ENCODE data around the gene PARD3B.

DNA sequence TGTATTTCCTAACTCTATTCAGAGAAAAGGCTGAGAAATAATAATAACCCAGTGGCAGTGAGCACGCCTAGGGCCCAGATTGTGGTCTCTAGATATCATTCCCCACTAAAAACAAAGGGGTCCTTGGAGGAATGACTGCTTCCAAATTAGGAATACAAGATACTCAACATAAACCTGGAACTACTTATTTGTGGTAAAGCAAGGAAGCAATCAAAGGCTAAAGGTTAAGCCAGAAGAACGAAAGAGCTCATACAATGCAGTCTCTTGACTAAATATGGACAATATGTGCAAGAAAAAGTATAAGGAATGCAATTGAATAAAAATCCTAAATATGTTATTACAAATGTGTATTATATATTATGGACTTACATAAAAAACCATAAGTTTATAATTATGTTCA is 883.5 kb downstream of the PARD3B start:
- no peak for TF ChIP-seq TCF12 (IDR thresholded peaks at IDR 0.05; ENCODE audit: low read depth, low read length)
- no peak for TF ChIP-seq EP300 (IDR thresholded peaks at IDR 0.05; ENCODE audit: borderline replicate concordance in 1 of 2, low read depth in 2 of 2, low read length in 2 of 2)
- TF ChIP-seq HDAC2 (IDR thresholded peaks at IDR 0.05; ENCODE audit: borderline replicate concordance in 1 of 2, low read depth in 2 of 2, low read length in 2 of 2) = no peak
- TF ChIP-seq POLR2A (IDR thresholded peaks at IDR 0.05; ENCODE audit: control extremely low read depth in 1 of 2, low read depth in 2 of 2, low read length in 2 of 2) = no peak
- TF ChIP-seq FOSL1 (IDR thresholded peaks at IDR 0.05; ENCODE audit: insufficient read depth, low read depth, low read length) = no peak
- TF ChIP-seq, protein P1, sequence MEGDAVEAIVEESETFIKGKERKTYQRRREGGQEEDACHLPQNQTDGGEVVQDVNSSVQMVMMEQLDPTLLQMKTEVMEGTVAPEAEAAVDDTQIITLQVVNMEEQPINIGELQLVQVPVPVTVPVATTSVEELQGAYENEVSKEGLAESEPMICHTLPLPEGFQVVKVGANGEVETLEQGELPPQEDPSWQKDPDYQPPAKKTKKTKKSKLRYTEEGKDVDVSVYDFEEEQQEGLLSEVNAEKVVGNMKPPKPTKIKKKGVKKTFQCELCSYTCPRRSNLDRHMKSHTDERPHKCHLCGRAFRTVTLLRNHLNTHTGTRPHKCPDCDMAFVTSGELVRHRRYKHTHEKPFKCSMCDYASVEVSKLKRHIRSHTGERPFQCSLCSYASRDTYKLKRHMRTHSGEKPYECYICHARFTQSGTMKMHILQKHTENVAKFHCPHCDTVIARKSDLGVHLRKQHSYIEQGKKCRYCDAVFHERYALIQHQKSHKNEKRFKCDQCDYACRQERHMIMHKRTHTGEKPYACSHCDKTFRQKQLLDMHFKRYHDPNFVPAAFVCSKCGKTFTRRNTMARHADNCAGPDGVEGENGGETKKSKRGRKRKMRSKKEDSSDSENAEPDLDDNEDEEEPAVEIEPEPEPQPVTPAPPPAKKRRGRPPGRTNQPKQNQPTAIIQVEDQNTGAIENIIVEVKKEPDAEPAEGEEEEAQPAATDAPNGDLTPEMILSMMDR (IDR thresholded peaks at IDR 0.05; ENCODE audit: control extremely low read depth in 1 of 3, insufficient read depth in 1 of 3, low read depth in 1 of 3, low read length in 3 of 3) = no peak
- TF ChIP-seq YY1 (IDR thresholded peaks at IDR 0.05; ENCODE audit: low read depth, low read length) = no peak
- TF ChIP-seq RAD21 (IDR thresholded peaks at IDR 0.05 in 1 of 2, conservative IDR thresholded peaks at IDR 0.05 in 1 of 2; ENCODE audit: low read depth in 2 of 2, low read length in 2 of 2) = no peak
- TF ChIP-seq TBP (IDR thresholded peaks at IDR 0.05; ENCODE audit: low read depth, low read length) = no peak
- TF ChIP-seq GABPA (IDR thresholded peaks at IDR 0.05; ENCODE audit: borderline replicate concordance, insufficient read depth, low read length) = no peak
- TF ChIP-seq, protein P2, sequence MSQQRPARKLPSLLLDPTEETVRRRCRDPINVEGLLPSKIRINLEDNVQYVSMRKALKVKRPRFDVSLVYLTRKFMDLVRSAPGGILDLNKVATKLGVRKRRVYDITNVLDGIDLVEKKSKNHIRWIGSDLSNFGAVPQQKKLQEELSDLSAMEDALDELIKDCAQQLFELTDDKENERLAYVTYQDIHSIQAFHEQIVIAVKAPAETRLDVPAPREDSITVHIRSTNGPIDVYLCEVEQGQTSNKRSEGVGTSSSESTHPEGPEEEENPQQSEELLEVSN (IDR thresholded peaks at IDR 0.05) = no peak
- no peak for TF ChIP-seq POLR2AphosphoS5 (IDR thresholded peaks at IDR 0.05; ENCODE audit: low read depth, low read length)
- no peak for TF ChIP-seq PHF8 (conservative IDR thresholded peaks at IDR 0.05; ENCODE audit: low read depth, low read length)
- no peak for TF ChIP-seq CEBPB (IDR thresholded peaks at IDR 0.05; ENCODE audit: low read depth, low read length)

Data from H1 (cell line).